Myometrial cell (primary cell): ENCODE measurements around the gene TXLNG. TPM values are rescaled to one million over a fixed set of nuclear protein-coding genes. Genes with fewer than 3 reads are reported as not detected.

Experiments used
- total RNA-seq: library from RNA; depleted of rRNA; stranded (reverse); fragments of >200 nt; gene quantifications from 2 replicates; pipeline ENCODE4 v1.2.3, GENCODE V29; 2015

Gene TXLNG
- 9.2 and 10.4 TPM in 2 replicates for total RNA-seq

DNA sequence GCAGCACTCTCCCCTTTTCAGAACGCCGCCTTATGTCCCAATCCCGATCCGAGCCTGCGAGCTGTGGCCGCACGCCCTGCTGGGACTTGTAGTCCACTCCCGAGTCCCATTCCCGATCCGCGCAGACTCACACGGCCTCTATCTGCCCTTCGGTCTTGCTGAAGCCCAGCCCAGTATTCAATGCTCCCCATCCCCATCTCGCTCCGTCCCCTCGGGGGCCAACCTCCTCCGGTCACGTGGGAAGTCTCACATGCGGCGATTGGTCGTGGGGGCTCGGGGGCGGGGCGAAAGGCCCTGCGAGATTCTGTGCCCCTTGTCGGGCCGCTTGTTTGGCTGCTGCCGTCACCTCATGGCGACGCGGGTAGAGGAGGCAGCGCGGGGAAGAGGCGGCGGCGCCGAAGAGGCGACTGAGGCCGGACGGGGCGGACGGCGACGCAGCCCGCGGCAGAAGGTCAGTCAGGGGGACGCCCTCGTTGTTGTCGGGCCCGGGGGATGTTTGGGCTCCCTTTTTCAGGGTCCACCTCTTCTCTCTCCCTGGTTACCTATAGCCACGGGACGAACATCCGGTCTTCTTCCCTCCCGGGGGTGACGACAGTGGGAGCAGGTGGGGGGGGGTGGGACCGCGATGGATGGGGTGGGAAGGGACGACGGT is at the start of gene TXLNG:
TXLNG (plus strand) TSS at position 328 of the 652 bp plus-strand sequence; CDS start at position 350, 22 bp downstream.

DNA sequence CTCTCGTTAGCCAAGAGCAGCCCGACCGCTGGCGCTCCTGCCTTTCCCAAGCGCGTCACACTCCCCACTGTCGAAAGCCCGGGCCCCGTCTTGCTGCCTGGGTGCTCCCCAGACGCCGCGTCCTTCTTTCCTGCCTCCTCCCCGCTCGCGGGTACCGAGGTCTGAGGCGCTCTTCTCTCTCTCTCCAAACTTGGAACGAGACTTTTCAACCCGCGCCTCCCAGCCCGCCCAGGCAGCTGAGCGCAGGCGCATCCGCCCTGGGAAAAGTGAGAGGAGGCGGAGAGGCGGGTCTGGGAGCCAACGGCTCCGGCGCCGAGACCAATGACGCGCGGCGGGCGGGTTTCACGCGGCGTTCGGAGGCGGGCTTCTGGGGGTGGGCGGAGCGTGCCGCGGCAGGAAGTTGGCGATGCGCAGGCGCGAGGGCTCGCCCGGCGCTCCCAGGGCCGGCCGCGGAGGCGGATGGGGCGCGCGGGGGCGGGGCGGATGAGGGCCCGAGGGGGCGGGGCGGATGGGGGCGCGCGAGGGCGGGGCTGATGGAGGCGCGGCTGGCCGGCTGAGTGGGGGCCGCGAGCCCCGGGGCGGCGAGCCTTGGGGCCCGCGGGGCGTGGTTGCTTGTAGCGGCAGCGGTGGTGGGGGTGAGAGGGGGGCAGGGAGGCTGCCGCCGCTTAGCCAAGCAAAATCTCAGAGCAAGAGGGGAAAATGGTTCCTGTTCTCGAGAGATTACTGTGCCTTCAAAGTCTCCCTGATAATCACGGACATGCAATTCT is 84.0 kb downstream of the TXLNG start, which contains the start of gene RBBP7:
RBBP7 (minus strand) TSS at position 268 of the 767 bp plus-strand sequence. CDS start 309 bp downstream, outside the sequence.

Other genes with a start within 250 kb of the TXLNG start
- not detected in 2 replicates for gene S100G, start 136.3 kb upstream of the TXLNG start, total RNA-seq
- 10.4 and 11.9 TPM in 2 replicates for gene CTPS2, start 73.8 kb upstream of the TXLNG start, total RNA-seq
- 34.6 and 38.3 TPM in 2 replicates for gene SYAP1, start 66.9 kb upstream of the TXLNG start, total RNA-seq
- gene RBBP7, start 83.9 kb downstream of the TXLNG start, total RNA-seq = 165 and 171 TPM in 2 replicates
- gene REPS2, start 160.2 kb downstream of the TXLNG start, total RNA-seq = under 0.01 TPM in 1 of 2 replicates, not detected in the other